GM12801 (cell line): ENCODE measurements around the gene TMEM163.

ENCODE experiments used
- TF ChIP-seq, protein P1 (sequence below): IDR thresholded peaks from one replicate; pipeline ENCODE4 v1.5.1; 2011; ENCODE audit warnings: control low read depth; ENCODE audit not compliant: insufficient read length; ENCODE audit errors: extremely low read depth

The TMEM163 gene

DNA sequence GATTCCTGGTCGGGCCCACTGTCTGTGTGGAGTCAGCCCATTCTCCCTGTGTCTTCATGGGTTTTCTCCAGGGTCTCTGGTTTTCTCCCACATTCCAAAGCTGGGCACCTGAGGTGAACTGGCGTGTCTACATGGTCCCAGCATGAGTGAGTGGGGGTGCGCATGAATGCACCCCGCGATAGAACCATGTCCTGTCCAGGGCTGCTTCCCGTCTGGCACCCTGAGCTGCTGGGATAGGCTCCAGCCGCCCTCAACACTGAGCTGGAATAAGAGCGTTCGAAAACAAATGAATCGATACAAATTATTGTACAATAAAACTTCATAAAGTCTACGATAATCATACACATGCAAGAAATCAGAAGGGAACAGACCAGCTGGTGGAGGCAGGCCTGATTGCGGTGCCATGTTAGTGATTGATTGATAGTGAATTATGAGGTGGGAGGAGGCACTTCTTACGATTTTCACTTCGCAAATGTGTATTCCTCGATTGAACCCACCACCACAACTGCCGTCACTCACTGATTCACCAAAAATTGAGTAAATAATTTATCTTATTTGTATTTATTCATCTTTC is 278.4 kb downstream of the TMEM163 start:
- TF ChIP-seq, protein P1, sequence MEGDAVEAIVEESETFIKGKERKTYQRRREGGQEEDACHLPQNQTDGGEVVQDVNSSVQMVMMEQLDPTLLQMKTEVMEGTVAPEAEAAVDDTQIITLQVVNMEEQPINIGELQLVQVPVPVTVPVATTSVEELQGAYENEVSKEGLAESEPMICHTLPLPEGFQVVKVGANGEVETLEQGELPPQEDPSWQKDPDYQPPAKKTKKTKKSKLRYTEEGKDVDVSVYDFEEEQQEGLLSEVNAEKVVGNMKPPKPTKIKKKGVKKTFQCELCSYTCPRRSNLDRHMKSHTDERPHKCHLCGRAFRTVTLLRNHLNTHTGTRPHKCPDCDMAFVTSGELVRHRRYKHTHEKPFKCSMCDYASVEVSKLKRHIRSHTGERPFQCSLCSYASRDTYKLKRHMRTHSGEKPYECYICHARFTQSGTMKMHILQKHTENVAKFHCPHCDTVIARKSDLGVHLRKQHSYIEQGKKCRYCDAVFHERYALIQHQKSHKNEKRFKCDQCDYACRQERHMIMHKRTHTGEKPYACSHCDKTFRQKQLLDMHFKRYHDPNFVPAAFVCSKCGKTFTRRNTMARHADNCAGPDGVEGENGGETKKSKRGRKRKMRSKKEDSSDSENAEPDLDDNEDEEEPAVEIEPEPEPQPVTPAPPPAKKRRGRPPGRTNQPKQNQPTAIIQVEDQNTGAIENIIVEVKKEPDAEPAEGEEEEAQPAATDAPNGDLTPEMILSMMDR, result no peak

DNA sequence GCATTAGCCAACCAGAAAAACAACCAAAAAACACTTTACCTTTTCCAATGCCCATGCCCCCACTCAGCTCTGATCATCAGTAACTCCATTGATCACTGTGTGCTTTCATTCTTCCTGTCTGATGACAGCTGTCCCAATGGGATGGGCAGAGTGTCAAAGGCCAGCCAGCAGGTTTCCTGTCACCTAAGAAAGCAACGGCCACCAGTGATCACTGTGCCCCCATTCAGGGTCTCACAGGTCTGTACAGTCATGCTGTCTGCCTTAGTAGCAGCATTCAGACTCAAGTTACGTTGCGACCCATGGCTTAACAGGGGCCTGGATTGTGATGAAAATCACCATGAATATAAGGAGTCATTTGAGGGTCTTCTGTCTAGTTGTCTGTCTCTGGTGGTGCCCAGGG is 280.4 kb downstream of the TMEM163 start:
- TF ChIP-seq, protein P1, result no peak

DNA sequence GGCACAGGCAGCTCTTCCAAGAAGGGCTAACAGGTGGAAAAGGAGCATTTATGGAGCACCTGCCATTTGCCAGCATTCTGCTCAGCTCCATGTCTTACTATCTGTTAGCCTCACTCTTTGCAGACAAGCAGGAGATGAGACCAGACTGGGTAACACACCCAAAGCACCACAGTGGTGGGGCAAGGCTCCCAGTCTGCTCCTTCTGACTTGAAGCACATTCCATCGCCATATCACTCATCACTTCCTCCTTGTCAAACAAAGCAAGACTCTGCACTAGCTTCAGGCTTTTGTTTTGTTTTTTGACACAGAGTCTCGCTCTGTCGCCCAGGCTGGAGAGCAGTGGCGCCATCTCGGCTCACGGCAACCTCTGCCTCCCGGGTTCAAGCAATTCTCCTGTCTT is 282.1 kb downstream of the TMEM163 start:
- TF ChIP-seq, protein P1, result no peak

DNA sequence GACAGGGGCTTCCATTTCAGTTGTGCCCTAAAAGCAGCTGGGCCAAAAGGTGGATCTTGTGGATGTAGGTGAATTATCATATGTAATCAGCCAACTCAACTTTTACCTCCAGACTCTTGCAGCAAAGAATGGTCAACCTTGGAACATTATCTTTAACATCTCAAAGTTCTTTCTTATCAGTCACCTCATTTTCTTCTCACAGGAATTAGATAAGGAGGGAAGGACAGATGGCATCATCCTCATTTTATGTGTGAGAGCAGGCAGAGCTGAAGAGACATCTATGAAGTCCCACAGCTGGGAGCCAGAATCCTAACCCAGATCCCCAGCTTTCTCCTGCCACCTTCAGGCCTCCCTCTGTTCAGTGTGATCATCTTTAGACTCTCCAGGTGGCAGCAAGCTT is 282.9 kb downstream of the TMEM163 start:
- TF ChIP-seq, protein P1, result no peak

DNA sequence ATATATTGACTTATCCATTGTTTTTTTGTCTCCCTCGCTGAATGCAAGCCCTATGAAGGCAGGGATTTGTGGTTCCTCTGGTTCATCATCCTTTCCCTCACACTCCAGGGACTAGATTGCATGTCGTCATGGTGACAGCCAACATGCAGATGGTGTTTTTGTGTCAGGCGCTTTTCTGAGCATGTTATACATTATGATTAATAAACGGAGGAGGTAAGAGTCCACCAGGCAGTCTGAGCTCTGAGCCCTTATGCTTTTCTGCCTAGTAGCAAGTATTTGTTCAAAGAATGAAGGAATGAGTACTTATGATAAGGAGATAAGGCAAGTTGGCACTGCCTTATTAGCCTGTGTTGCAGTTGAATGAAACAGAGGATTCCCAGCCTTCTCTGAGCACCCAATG is 283.3 kb downstream of the TMEM163 start:
- TF ChIP-seq, protein P1, result no peak

DNA sequence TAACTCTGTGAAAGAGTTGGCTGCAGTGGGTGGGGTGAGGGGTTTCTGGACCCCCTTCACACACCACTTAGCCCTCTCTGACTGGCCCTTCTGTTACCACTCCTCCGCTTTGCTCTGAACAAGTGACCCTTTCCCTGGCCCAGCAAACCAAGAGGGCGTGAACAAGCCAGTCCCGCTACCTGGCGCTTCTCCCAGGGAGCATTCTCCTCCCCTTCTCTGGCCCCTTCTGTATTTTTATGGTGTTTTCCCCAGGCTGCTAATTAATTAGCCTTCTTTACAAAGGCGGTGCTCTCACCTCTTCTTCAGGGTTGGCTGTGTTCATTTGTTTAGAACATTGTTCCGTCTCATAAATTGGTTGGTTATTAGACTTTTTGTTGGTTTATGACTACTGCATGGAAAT is 284.8 kb downstream of the TMEM163 start:
- TF ChIP-seq, protein P1, result no peak

DNA sequence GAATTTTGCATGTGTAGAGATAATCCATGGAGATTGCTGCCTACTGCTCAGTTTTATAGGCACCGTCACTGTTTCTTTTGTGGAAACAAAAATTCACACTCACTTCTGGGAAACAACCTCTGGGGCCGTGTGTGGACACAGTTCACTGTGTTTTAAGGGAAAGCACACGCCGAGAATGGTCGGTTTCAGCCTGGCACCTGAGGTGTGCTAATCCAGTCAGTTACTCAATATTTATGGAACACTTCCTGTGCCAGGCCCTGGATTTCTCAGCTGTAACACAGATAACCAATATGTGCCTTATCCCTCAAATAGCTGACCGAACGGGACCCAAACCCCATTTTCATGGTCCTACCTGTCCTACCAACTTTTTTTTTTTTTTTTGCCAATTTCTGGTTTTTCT is 285.3 kb downstream of the TMEM163 start:
- TF ChIP-seq, protein P1, result no peak

DNA sequence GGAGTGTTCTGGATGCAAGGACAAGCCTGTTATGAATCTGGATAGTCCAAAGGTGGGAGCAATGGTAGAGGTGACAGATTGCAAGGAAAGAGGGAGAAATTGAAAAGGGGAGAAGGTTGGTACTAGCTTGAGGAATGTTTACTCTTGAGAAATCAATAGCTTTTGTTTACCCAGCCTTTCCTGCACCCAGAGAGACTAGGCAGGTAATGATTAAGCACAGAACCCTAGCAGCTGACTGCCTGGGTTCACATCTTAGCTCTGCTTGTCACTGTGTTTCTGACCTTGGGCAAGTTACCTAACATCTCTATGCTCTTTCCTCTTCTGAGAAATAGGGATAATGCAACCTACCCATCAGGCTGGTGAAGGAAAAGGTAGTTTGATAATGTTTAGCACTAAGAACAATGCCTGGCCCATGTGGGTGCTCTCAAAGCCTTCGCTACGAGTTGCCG is 286.3 kb downstream of the TMEM163 start:
- TF ChIP-seq, protein P1, result no peak
